ENCODE results near the gene SLC24A3. TPM values are rescaled to one million over a fixed set of nuclear protein-coding genes. Genes with fewer than 3 reads are reported as not detected.

SLC24A3 gene
- total RNA-seq, 2 experiments from 2014 or later = not detected

- CTCF ChIA-PET (ENCODE audit: unreplicated experiment) = no interaction called here
- H3K9me3 ChIP-seq (ENCODE audit: low read length) = no peaks in the 10 kb centered on the region
Observed at GRCh38 chr20:19321176-19321575, 108.7 kb downstream of the SLC24A3 start.

GRCh38 chr20:19322061-19322985, 109.9 kb downstream of the SLC24A3 start:
- DNase-seq (ENCODE audit: low spot score) = no peak
- no peak overlapping the region for H3K27ac ChIP-seq (ENCODE audit: low read depth, low read length, poor library complexity, severe bottlenecking)
- H3K36me3 ChIP-seq (ENCODE audit: insufficient read depth, low read length) = no peaks in the 10 kb centered on the region
- no TSS peak for BruUV-seq (replicated peaks)
- no peak overlapping the region for H3K4me3 ChIP-seq (ENCODE audit: low read depth, low read length, poor library complexity, severe bottlenecking)
- no peak overlapping the region for H3K4me2 ChIP-seq (ENCODE audit: low read length)
- H3K79me2 ChIP-seq (ENCODE audit: insufficient read depth, low read depth, low read length) = no peaks in the 10 kb centered on the region
- H3K9me2 ChIP-seq (ENCODE audit: insufficient read depth, low read length) = no peaks in the 10 kb centered on the region
- H3K4me1 ChIP-seq (ENCODE audit: insufficient read depth, low read length, poor library complexity, severe bottlenecking) = no peaks in the 10 kb centered on the region
- intact Hi-C loops (cut with micrococcal nuclease; ENCODE audit: unreplicated experiment) = no loop called here
- no peaks in the 10 kb centered on the region for H4K20me1 ChIP-seq (ENCODE audit: insufficient read depth, low read length)
- ChIA-PET POLR2A (interaction anchor here (0.7 kb wide), 2 partner anchors 141 to 344 kb away, joined by 4 to 5 read pairs; no protein-coding TSS in a partner anchor), CTCF (ENCODE audit: unreplicated experiment) (no interaction called here)
- TF ChIP-seq CTCF (conservative IDR thresholded peaks at IDR 0.05; ENCODE audit: low read length) (no peak), EZH2phosphoT487 (IDR thresholded peaks at IDR 0.05; ENCODE audit: borderline replicate concordance, low read depth, low read length) (no peak)
- H2AFZ ChIP-seq (ENCODE audit: low read length) = no peak overlapping the region
- no peaks in the 10 kb centered on the region for H3K9me3 ChIP-seq (ENCODE audit: low read length)

More at GRCh38 chr20:19321176-19321575, 108.7 kb downstream of the SLC24A3 start:
- Histone ChIP-seq H3K36me3 (ENCODE audit: insufficient read depth, low read length) (no peaks in the 10 kb centered on the region), H4K20me1 (ENCODE audit: insufficient read depth, low read length) (no peaks in the 10 kb centered on the region), H3K4me2 (ENCODE audit: low read length) (no peak overlapping the region), H3K4me3 (ENCODE audit: low read depth, low read length, poor library complexity, severe bottlenecking) (no peak overlapping the region), H3K4me1 (ENCODE audit: insufficient read depth, low read length, poor library complexity, severe bottlenecking) (no peaks in the 10 kb centered on the region), H3K79me2 (ENCODE audit: insufficient read depth, low read depth, low read length) (no peaks in the 10 kb centered on the region), H3K27ac (ENCODE audit: low read depth, low read length, poor library complexity, severe bottlenecking) (no peak overlapping the region), H2AFZ (ENCODE audit: low read length) (no peak overlapping the region), H3K9me2 (ENCODE audit: insufficient read depth, low read length) (no peaks in the 10 kb centered on the region)
- intact Hi-C loops (cut with micrococcal nuclease; ENCODE audit: unreplicated experiment) = no loop called here
- BruUV-seq (replicated peaks) = no TSS peak
- POLR2A ChIA-PET = interaction anchor here (0.7 kb wide), 1 partner anchor 1664 kb away, joined by 3 read pairs; no protein-coding TSS in a partner anchor
- no peak for TF ChIP-seq EZH2phosphoT487 (IDR thresholded peaks at IDR 0.05; ENCODE audit: borderline replicate concordance, low read depth, low read length)
- no peak for TF ChIP-seq CTCF (conservative IDR thresholded peaks at IDR 0.05; ENCODE audit: low read length)
- DNase-seq (ENCODE audit: low spot score) = no peak

GRCh38 chr20:19327401-19327800, 115.0 kb downstream of the SLC24A3 start:
- DNase-seq (ENCODE audit: low spot score) = no peak
- no peaks in the 10 kb centered on the region for H3K79me2 ChIP-seq (ENCODE audit: insufficient read depth, low read depth, low read length)
- no TSS peak for BruUV-seq (replicated peaks)
- no peak overlapping the region for H3K27ac ChIP-seq (ENCODE audit: low read depth, low read length, poor library complexity, severe bottlenecking)
- no peak overlapping the region for H3K4me2 ChIP-seq (ENCODE audit: low read length)
- no peak overlapping the region for H3K4me3 ChIP-seq (ENCODE audit: low read depth, low read length, poor library complexity, severe bottlenecking)
- intact Hi-C loops (cut with micrococcal nuclease; ENCODE audit: unreplicated experiment) = no loop called here
- H3K9me2 ChIP-seq (ENCODE audit: insufficient read depth, low read length) = no peaks in the 10 kb centered on the region
- POLR2A ChIA-PET = interaction anchor here (0.6 to 1.1 kb wide), 2 partner anchors 13 to 126 kb away, joined by 3 to 4 read pairs; no protein-coding TSS in a partner anchor
- H3K4me1 ChIP-seq (ENCODE audit: insufficient read depth, low read length, poor library complexity, severe bottlenecking) = no peaks in the 10 kb centered on the region
- no peak for TF ChIP-seq EZH2phosphoT487 (IDR thresholded peaks at IDR 0.05; ENCODE audit: borderline replicate concordance, low read depth, low read length)
- no peak for TF ChIP-seq CTCF (conservative IDR thresholded peaks at IDR 0.05; ENCODE audit: low read length)
- H3K9me3 ChIP-seq (ENCODE audit: low read length) = no peaks in the 10 kb centered on the region
- CTCF ChIA-PET (ENCODE audit: unreplicated experiment) = no interaction called here
- no peak overlapping the region for H2AFZ ChIP-seq (ENCODE audit: low read length)
- H4K20me1 ChIP-seq (ENCODE audit: insufficient read depth, low read length) = no peaks in the 10 kb centered on the region
- H3K36me3 ChIP-seq (ENCODE audit: insufficient read depth, low read length) = no peaks in the 10 kb centered on the region

Measured in OCI-LY7 (cell line).